ENCODE measurements around the gene PDIA3.
"Not testable (repeated sequence)": the region's sequence is repeated elsewhere in the genome, so short reads cannot be mapped to it uniquely, and the experiment has no call there.

The PDIA3 gene

DNA sequence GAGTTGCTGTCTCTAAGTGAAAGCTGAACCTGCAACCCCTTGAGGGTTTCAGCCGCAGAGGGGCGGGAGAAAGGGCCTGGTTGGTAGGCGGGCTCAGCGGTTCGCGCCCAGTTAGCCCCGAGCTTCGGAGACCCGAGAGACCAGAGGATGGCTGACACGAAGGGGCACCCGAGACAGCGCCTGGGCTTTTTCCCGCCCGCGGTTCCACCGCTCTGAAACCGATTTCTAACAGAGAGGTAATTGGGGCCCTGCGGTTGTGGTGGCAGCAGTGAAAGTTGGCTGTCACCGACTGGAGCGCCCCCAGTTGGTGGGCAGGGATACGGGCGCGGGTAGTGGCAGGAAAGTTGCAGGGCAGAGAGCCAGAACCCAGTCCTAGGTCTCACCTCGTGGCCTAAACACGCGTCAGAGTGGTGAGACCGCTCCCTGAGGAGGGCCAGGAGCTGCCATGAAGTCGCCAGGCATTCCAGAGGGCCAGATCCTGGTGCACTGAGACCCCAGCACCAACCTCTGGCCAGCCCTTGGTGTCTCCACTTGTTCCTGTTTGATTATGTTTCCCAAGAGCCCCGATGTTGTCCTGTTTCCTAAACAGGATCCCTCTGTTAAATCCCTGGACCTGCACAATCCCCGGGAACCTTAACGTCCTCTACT lies 31.2 kb downstream of the PDIA3 start:
- DNase-seq, result no peak

DNA sequence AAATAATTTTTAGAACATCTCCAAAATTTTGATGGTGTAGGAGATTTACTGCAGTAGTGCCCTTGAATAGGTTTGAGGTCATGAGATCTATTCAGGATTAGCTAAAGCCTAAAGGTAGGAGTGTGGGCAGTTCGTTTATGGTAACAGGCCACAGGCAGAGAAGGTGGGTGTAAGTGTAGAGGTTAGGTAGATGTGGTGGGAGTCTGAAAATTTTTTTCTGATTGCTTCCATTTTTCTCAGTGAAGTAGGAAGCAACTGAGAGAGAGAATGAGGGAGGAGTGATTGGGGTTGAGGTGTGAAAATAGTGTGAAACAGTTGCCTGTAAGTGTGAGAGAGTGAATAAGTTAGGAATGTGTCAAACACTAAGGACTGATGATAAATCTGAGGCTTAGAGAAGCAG lies 32.8 kb downstream of the PDIA3 start:
- DNase-seq, result no peak

DNA sequence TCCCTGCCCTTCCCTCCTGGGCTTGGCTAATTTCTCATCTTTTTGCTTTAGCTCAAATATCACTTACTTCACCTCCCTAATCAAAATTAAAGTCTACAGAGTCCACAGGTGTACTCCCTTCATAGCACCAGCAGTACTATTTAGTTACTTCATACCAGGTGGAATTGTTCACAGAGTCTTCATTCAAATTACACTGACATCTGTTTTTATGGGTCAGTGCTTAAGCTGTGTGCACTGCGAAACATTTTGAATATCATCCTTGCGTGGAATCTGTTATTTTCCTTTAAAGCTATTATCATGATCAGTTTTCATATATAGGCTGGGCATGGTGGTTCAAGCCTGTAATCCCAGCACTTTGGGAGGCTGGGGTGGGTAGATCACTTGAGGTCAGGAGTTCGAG lies 43.2 kb downstream of the PDIA3 start:
- DNase-seq, result no peak

DNA sequence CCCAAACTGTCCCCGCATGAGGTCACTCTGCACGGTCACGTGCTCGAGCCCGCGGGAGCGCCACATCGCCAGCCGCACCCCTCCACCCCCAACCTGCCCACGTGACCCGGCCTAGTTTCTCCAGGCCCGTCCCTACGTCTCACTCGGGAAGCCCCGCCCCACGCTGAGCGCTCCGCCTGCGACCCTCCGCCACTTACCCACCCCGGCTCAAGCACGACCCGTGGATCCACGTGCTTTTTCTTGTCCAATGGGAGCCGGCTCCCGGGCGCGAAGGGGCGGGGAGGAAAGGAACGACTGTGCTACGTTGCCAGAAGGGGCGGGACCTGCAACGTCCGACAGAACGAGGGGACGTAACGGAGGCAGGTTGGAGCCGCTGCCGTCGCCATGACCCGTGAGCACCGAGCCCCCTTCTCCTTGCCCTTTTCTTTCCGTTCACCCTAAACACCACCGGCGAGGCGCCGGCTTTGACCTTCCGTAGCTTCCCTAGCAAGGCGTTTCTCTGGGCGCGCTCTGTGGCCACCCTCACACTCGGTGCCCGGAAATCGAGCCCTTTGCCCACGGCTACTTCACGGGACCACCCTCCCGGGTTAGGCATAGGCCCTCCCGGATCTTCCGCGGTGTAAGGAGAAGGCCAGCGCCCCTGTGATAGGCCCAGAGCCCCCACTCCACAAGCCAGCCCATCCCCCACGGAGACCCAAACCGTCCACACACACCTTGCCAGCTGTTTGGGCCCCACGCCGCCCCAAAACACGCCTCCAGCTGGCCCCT lies 45.9 kb downstream of the PDIA3 start, which contains the start of gene SERF2:
SERF2 (plus strand) TSS at position 328 of the 768 bp plus-strand sequence; CDS start at position 385, 57 bp downstream.
- peak; percentile 58 for DNase-seq

DNA sequence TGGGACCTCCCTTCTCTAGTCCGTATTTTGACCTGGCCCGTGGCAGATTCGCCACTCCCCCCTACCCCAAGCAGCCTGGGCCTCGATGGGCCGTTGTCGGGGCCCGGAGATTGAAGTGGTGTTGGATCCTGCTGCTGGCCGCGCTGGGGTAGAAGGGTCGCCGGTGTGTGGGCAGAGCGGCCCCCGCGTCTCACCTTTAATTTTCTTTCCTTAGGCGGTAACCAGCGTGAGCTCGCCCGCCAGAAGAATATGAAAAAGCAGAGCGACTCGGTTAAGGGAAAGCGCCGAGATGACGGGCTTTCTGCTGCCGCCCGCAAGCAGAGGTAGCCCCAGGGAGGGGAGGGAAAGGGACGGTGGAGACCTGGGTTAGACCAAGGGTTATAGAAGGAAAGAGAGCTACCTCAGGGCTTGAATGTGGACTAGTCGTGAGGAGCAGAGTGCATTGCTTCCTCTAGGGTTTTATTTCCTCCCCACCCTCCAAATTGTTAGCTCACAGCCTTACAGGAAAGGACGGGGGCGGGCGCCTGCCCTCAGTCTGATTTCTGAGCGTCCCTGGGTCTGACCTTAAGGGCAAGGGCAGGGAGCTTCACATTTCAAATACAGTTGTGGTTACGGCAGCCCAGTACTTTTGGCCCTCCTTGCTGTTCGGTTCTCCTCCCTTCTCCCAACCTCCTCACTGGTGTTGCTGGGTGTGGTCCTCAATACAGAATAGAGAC lies 46.7 kb downstream of the PDIA3 start:
- no peak for DNase-seq

DNA sequence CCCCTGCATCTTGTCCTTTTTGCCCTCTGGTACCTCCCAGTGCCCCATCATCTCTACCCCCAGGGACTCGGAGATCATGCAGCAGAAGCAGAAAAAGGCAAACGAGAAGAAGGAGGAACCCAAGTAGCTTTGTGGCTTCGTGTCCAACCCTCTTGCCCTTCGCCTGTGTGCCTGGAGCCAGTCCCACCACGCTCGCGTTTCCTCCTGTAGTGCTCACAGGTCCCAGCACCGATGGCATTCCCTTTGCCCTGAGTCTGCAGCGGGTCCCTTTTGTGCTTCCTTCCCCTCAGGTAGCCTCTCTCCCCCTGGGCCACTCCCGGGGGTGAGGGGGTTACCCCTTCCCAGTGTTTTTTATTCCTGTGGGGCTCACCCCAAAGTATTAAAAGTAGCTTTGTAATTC lies 47.4 kb downstream of the PDIA3 start:
- DNase-seq, result no peak

DNA sequence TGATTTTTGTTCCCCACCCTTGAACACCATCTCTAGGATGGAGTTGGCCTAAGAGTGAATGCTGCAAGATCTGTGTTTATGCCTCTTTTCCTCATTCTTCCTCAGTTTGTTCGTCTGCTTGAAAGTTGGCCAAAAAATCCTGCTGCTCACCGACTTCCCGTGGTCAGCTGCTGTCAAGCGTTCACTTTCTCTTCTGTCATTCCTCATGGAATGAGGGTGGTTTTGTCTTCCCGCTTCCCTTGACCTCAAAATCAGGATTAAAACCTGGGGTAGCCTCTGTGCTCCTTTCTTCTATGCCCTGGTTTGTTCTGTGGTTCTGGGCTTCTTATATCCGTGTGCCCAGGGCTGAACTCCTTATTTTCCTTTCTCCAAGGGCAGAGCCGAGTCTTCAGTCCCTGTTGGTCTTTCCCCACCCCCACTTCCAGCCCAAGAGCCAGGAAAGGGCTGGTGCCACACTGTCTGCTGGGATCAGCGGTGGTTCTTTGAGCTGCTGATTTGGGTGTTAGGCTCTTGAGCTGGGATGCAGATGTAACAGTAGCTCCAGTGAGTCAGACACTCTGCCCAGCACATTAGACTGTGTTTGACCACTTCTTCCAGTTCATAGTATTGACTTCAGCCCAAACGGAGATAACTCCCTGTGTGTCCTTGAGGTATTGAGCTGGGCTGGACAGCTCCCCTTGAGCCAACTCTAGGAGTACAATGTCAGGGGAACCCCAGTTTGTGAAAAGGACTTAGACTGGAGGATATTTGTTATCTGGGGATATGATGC lies 48.2 kb downstream of the PDIA3 start:
- DNase-seq, result no peak

DNA sequence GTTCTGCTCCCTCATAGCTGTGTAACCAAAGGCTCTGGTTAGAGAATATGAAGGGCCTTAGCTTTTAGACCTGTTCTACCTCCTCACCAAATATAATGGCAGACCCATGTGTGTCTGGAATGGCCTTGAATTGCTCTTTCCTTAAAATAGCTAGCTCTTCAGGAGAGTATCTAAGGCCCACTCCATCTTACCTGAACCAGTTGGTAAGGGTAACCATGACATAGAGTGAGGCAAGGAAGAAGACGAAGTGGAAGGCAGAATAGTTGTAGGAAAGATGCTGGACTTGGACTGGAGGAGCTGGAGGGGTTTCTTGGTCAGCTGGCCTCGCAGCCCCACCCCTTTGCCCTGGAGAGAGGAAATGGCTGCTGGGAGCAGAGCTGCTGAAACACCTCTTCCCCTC lies 49.0 kb downstream of the PDIA3 start:
- DNase-seq, result no peak

DNA sequence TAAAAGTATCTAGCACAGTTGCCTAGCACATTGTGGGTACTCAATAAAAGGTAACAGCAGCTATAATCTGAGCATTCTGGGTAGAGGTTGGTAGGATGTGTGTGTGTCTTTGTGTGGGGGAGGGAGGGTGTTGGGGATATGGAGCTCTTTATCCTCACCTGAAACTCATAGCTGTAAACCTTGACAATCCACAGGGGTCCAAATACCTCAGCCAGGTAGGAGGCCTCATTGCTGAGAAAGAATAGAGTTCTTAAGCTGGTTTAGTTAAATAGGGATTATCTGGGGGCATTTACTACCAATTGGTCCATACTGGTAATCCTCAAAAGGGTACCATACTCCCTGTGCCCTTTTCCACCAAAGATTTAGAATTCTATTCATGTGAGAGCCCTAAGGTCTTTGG lies 49.8 kb downstream of the PDIA3 start:
- no peak for DNase-seq

DNA sequence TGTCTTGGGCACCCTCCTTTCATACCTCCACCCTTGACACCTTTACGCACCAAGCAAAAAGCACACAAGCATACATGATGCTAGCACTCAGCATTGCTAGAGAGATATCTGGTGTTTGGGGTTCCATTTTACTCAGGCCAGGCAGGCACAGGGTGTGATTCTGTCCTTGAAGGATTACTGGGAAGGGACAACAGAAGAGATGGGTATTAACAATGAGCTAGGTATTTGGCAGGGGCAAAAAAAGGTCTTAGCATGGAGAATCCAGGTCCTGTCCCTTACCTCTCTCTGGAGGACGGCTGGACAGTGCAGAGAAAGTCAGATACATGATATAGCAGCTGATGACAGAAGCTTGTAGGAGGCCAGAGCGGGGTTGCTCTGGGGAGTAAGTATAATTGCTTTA lies 50.3 kb downstream of the PDIA3 start:
- no peak for DNase-seq

DNA sequence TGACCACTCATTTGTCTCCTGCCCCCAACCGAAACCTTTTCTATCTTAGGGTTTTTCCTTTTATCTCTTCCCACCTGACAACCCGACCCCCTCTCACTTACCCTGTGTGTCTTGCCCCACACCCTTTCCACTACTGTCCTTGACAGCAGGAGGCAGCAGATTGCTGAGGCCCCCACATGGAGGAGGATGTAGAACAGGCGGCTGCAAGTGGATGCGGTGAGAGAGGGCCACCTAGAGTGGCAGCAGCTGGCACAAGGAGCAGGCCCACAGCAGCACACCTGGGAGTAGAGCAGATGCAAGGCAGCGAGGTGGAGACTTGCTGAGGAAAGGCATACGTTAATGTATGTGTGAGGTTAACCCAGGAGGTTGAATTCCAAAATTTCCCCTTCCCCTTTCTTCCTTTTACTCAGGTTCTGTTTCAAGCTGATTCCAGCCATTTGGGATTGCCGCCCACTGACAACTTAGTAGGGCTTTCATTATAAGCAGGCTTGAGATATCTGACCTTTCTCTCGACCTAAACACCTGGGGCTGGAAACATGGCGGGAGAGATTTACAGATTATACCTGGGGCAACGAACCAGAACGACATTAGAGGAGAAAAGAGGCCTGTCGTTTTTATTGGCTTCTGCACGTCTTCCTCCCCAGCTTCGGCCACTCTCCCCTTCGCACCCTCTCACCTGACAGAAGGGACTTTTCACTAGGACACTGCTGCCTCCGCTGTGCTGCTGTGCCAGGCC lies 53.1 kb downstream of the PDIA3 start:
- DNase-seq, result peak; percentile 38

DNA sequence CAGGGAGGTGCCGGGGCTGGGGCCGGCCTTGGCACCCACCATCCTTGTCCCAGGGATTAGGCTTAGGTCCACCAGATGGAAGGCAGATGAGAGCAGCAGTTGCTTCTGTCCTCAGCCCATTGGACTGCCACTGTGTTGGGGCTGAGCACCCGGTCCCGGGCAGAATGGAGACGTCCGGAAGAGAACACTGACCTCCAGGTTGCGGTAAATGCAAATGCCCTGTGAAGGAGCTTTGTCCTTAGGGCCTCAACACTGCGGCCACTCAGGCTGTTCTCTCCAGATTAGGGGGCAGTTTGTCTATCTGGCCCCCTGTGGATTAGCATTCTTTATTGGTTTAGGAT lies 53.7 kb downstream of the PDIA3 start, which contains the start of gene SERINC4:
SERINC4 (minus strand) TSS at position 276 of the 341 bp plus-strand sequence; CDS start at position 42, 234 bp downstream.
- DNase-seq, result no peak

DNA sequence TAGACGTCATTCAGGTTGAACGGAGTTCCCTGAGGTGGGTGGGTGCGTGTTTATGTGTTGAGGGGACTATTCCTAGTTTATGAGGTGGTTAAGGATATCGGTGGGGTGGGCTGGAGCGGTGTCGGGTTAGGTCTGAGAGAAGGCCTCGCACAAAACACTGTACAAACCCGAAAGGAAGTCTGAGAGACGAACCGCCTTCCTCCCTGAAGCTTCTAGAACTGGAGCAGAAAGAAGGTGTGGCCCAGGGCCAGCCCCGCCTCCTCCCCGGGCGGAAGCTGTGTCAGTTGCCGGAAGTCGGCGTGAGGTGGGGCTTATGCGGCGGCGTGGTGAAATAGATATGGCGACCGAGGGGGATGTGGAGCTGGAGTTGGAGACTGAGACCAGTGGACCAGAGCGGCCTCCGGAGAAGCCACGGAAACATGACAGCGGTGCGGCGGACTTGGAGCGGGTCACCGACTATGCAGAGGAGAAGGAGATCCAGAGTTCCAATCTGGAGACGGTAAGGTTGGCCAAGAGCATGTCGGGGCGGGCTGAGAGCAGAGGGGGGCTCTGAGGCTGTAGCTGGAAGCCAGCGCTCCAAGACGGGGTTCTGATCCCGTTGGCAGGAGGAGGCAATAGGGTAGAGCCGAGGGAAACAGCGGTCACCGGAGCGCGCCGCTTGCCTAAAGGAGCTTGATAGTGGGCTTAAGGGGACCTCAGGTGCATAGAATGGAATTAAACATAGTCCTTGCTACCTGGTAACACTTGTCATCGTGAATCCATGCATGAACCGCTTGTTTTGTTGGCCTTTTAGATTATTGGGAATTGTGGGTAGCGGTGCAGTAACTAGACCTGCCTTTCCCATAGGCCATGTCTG lies 54.3 kb downstream of the PDIA3 start, which contains the start of gene HYPK:
HYPK (plus strand) TSS at position 314 of the 856 bp plus-strand sequence; CDS start at position 338, 24 bp downstream.
- no peak for DNase-seq

DNA sequence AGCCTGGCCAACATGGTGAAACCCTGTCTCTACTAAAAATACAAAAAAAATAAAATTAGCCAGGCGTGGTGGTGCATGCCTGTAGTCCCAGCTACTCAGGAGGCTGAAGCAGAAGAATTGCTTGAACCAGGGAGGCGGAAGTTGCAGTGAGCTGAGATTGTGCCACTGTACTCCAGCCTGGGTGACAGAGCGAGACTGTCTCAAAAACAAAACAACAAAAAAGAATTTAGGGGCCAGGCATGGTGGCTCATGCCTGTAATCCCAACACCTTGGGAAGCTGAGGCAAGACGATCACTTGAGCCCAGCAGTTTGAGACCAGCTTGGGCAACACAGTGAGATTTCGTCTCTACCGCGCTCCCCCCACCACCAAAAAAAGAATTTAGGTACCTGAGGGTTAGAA lies 56.4 kb downstream of the PDIA3 start:
- not testable (repeated sequence) for DNase-seq

DNA sequence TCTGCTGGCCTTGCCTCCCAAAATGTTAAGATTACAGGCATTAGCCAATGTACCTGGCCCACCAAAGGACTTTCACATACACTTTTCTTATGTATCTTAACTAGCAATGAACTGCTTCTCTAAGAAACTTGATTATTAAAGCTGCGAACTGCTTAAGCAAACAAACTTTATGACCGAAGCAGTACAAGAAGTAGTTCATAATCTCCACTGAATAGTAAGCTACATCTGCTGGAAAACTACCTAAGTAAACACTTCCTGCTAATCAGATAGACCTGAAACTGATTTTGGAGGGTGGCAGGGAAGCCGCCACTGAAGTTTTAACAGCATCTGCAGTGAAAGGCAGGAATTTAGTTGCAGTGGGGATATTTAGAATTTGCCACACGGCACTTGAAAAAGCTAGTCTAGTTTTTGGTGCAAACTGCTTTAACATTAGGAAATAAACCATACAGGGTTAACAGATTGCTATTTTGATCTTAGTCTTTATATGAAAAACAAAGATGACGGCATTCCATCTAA lies 62.3 kb downstream of the PDIA3 start:
- DNase-seq, result no peak

DNA sequence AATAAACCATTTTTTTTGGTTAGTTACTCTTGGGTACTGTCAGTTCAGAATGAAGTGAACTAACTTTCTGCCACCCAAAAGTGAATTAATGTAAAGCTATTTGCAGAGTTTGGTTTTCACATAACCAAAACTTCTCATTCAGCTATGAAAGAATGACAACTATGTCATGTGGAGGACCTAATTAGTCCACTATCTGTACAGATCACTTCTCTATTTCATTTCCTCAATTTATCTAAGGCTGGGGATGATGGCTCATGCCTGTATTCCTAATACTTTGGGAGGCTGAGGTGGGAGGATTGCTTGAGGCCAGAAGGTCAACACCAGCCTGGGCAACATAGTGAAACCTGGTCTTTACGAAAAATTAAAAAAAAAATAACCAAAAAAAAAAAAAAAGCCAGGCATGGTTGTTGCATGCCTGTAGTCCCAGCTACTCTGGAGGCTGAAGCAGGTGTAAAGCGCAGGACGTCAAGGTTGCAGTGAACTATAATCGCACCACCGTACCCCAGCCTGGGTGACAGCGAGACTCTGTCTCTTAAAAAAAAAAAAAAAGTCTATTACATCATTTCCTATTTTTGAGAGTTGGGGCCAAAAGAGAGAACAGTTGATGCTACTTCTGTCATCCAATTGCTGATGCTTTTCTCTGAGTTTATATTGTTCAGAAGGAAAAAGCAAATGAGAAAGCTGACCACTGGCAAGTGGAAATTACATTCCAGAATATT lies 62.9 kb downstream of the PDIA3 start:
- no peak for DNase-seq

DNA sequence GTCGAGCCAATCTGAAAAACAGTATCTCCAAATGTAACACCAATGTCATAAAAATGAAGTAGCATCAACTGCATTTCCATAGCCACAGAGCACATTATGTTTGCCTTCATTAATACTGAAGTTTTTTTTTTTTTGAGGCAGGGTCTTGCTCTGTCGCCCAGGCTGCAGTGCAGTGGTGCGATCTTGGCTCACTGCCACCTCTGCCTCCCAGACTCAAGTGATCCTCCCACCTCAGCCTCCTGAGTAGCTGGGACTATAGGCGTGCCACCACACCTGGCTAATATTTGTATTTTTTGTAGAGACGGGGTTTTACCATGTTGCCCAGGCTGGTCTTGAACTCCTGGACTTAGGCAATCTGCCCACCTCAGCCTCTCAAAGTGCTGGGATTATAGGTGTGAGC lies 68.8 kb downstream of the PDIA3 start:
- DNase-seq, result not testable (repeated sequence)

DNA sequence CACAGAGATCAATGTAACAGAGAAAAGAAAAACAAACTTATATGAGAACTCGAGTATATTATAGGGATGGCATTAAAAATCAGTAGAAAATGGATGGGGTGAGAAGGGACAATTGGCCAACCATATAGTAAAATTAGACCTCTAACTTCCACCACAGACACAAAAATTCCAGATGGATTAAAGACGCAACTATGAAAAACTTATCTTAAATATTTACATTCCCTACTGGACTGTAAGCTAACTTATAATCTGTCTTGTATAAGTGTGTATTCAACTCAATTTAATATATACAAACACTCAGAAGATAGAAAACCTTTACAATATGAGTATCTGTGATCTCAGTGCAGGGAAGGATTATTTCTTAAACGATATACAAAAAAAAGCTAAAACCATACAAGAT lies 75.3 kb downstream of the PDIA3 start:
- DNase-seq, result no peak

All from NCI-H187 treated with DMSO at 0.1 percent for 48 hours (cell line).